GM10266 (cell line): ENCODE data around the gene C16orf89.

ENCODE experiments used
- DNase-seq: peaks from one replicate; pipeline ENCODE4 v3.0.0; 2012; ENCODE audit errors: extremely low spot score
- CTCF ChIP-seq: IDR thresholded peaks from 2 replicates; pipeline ENCODE4 v1.5.1; 2012; ENCODE audit warnings: mild to moderate bottlenecking, low read depth; ENCODE audit not compliant: control insufficient read depth, insufficient read depth; ENCODE audit errors: missing control alignments

The C16orf89 gene

GRCh38 chr16:5044011-5044540 lies 21.7 kb downstream of the C16orf89 start:
- DNase-seq, result no peak
- TF ChIP-seq CTCF, result no peak

- no peak for TF ChIP-seq CTCF
- no peak for DNase-seq
Observed at GRCh38 chr16:5042574-5043171, 23.1 kb downstream of the C16orf89 start.

GRCh38 chr16:5041600-5042133 lies 24.1 kb downstream of the C16orf89 start:
- DNase-seq, result peak; percentile 64
- TF ChIP-seq CTCF, result no peak

GRCh38 chr16:5040451-5040850 lies 25.3 kb downstream of the C16orf89 start:
- DNase-seq, result no peak
- no peak for TF ChIP-seq CTCF

GRCh38 chr16:5036228-5037156 lies 29.3 kb downstream of the C16orf89 start:
- DNase-seq, result no peak
- no peak for TF ChIP-seq CTCF

GRCh38 chr16:5035909-5036227 lies 29.9 kb downstream of the C16orf89 start:
- DNase-seq, result no peak
- TF ChIP-seq CTCF, result no peak

- DNase-seq, result no peak
- no peak for TF ChIP-seq CTCF
Observed at GRCh38 chr16:5034167-5034523, 31.6 kb downstream of the C16orf89 start.
